LNCAP (cell line): ENCODE results near the gene KCTD4.

Experiments used
- TF ChIP-seq, protein P1 (sequence below): fragments of 450-650 bp; IDR thresholded peaks from 2 replicates; pipeline ENCODE4 v1.5.1; 2017; ENCODE audit warnings: mild to moderate bottlenecking

The KCTD4 gene

DNA sequence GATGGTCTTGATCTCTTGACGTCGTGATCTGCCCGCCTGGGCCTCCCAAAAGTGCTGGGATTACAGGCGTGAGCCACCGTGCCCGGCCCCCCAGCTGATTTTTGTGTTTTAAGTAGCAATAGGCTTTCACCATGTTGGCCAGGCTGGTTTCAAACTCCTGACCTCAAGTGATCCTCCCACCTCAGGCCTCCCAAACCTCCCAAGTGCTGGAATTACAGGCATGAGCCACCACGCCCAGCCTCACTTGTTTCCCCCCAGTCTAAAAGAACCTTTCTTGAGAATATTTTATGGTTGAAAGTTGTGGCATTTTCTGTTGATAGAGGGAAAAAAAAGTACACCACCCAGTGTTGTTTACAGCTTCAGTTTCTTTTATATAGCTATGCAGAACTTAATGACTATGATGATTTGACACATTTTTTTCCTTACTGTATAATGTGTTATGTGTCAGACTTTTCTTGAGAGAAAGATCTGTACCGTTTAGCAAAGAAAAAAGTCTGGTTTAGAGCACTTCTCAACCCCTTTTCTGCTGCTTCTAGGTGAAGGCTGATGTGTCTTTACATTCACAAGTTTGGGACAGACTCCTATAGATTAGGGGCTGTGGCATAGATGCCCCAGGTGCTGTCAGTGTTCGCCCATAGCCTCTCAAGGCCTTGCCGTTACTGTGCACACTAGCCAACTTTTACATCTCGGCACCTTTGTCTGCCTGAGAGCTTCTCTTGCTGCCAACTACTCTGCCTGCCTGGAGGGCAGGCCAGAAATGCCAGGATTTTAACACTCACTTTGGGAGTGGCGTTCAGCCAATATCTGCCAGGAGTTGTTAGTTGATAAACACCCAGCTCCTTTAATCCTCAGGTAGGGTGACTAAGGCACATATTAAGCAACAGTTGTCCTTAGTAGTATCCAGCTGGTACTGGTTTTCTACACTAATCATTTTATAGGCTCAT, 33.0 kb downstream of the KCTD4 start:
- TF ChIP-seq, protein P1, sequence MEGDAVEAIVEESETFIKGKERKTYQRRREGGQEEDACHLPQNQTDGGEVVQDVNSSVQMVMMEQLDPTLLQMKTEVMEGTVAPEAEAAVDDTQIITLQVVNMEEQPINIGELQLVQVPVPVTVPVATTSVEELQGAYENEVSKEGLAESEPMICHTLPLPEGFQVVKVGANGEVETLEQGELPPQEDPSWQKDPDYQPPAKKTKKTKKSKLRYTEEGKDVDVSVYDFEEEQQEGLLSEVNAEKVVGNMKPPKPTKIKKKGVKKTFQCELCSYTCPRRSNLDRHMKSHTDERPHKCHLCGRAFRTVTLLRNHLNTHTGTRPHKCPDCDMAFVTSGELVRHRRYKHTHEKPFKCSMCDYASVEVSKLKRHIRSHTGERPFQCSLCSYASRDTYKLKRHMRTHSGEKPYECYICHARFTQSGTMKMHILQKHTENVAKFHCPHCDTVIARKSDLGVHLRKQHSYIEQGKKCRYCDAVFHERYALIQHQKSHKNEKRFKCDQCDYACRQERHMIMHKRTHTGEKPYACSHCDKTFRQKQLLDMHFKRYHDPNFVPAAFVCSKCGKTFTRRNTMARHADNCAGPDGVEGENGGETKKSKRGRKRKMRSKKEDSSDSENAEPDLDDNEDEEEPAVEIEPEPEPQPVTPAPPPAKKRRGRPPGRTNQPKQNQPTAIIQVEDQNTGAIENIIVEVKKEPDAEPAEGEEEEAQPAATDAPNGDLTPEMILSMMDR, result no peak

DNA sequence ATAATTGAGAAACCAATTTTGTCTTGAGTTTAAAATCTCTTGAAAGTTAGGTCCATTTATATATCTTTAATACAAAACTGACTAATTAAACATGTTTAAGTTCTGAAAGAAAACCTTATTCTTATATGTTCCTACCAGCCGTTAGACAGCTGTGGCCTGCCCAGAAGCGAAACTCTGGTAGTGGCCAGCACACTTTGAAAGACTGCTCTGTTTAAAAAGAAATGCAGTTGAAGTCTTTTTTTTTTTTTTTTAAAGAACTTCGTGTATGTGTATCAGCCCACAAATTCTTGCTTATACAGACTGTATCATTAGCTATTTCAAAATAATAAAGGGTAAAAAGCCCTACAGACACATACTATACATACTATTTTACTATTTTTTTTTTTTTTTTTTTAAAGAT, 34.0 kb downstream of the KCTD4 start:
- TF ChIP-seq, protein P1, result no peak

DNA sequence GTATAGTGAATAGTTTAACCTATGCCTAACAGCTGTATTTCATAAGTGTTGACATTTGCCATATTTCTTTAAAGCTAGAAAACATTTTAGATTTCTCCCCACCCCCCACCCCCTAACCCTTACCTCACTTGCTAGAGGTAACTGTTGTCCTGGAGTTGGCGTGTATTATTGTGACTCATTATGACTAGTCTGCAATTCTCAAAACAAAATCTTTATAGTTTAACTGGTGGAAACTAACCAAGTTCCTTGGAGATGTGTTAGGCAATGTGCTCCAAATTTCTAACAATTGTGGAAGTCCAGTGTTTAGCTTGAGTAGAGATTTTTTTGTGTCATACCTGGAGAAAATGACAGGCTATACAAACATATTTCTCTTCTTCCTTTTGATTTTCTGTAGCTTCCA, 38.0 kb downstream of the KCTD4 start:
- TF ChIP-seq, protein P1, result no peak

DNA sequence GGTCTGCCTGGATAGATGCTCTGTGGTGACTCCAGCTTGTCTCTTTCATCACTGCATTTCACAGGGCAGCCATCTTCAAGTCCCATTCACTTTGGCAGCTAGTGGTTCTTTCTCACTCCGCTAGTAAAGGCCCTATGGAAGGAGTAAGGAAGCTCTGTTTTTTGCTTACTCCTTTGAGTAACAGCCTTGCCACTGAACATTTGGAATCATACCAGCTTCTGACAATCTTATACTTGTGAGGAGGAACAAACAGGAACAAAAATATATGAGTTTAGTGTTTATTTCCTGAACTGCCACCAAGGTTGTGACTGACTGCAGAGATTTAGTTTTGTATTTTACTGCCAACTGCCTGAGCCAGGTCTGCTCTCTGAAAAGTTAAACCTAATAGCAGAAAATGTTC, 38.7 kb downstream of the KCTD4 start:
- TF ChIP-seq, protein P1, result no peak

DNA sequence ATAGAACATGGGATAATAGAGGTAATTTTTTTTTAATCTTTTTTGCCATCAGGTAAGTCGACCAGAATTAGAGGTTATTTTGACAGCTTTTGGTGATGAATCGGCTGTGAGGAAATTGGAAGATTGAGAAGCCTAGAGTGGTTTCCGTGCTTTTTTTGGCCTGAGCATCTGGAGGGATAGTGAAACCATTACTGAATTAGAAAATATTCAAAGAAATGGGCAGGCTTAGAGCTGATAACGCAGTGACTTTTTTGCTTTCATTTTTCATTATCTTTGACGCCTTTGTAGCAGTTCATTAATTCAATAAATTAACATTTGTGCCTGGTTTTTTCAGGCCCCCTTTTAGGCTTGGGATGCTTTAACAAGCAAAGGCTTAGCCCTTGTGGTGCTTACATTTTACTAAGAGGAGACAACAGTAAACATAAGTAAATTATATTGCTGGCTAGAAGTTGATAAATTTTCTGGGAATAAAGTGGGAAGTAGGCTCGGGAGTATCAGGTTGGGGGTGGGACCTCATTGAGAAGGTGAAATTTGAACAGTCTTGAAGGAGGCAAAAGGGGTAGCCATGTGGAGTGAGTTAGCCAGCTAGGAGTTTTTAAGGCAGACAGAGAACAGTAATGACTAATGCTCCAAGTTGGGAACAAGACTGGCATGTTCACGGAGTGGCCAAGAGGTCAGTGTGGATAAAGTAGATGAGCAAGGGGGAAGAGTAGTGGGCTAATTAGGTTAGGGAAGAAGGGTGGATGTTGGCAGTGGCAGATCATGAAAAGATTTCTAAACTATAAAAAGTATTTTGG, 44.1 kb downstream of the KCTD4 start:
- TF ChIP-seq, protein P1, result no peak

DNA sequence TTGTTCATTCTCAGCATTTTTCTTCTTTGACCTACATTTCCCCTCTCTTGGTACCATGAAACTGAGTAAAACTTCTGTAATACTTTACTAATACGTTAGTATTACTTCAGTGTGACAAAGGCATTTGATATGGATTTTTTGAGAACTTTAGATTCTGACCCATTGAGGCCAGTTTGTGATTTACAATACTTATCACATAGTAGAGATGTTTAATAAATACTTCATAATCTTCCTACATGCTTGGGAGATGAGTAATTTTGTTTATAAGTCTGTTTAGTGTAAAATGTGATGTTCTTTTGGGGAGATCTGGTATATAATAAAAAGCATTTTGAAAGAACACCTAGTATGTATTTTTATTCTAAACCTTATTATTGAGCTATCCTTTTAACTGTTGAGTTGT, 50.9 kb downstream of the KCTD4 start:
- TF ChIP-seq, protein P1, result no peak

DNA sequence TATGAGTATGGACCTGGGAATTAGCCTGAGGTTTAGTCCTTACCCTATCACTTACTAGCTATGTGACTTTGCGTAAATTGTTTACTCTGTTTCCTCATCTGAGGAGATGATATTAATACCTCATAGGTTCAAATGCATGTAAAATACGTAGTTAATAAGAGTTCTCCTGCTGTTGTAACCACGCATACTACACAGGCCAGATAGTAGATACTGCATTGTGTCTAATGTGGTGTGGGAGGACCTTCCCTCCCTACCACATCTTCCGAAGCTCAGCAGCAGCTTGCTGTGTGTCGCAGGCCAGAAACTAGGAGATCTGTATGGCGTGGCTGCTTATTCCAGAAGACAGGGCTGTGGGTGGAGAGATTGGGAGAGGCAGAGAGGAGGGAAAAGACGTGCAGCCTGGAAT, 57.5 kb downstream of the KCTD4 start:
- TF ChIP-seq, protein P1, result no peak
